GM18502 (cell line): ENCODE results near the gene GRID2.

Source experiments
- ATAC-seq: cut with Tn5 transposase; IDR thresholded peaks from one replicate; pipeline ENCODE4 v1.9.1; 2021; ENCODE audit warnings: mild to moderate bottlenecking; ENCODE audit not compliant: unreplicated experiment, poor library complexity

Gene GRID2

DNA sequence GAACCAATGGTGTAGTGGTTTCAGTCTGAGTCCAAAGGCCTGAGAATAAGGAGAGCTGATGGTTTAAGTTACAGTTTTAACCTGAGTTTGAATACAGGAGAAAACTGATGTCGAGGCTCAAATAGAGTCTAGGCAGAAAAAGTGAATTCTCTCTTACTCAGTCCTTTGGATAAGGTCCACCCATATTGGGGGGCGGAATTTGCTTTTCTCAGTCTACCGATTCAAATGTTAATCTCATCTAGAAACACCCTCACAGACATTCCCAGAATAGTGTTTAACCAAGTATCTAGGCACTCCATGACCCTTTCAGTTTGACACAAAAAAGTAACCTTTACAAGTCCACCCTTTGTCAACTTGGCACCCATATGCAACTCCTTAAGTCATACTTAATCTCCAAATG lies 216.0 kb downstream of the GRID2 start:
- no peak for ATAC-seq

DNA sequence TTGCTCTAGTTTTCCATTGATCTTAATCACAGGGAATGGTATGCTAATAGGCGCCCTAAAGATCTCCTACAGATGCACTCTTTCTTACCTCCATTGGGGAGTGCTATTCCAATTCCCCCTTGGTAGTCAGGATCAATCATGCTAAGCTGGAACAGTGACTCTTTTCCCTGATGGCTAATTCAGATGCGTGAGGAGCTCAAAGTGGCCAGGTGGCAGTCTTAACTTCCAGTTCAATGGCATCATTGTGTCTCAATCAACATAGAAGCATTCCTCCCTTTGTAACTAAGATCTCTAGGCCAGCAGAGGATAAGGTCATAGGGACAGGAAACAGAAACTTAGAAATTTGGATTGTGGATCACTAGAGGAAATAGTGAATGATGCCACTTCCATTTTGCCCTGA lies 216.8 kb downstream of the GRID2 start:
- ATAC-seq, result no peak

DNA sequence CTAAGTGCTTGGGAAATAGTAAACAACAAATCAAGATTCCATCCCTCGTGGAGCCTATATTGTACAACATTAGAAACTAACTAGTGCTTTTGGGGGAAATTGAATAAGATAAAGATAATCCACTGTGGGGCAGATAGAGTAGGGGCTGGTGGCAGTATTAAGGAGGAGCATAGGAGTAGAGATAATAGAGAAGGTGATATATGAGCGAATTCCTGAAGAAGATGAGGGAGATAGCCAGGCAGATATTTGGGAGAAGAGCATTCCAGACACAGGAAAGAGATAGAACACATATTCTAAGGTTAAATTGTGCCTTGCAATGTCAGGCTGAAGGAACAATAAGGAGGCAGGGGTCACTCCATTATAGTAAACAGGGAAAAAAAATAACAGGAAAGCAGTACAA lies 218.2 kb downstream of the GRID2 start:
- ATAC-seq, result no peak

DNA sequence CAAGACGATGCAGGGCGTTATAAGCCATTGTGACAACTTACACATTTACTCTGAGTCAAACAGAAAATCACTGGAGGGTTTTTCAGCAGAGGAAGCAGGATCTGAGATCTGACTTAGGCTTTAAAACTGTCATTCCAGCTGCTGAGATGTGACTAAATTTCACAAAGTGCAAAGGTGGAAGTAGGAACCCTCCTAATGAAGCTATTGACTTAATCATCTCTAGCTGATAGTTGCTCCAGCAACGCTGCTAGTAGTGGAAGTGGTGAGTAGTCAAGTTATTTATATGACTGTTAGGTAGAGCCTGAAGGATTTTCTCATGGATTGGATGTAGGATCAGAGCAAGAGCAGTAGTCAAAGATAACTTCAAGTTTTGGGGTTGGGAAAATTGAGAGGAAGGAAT lies 218.6 kb downstream of the GRID2 start:
- no peak for ATAC-seq

- no peak for ATAC-seq
Observed at GRCh38 chr4:92524131-92524530, 220.4 kb downstream of the GRID2 start.

- ATAC-seq, result no peak
Observed at GRCh38 chr4:92528541-92528940, 224.8 kb downstream of the GRID2 start.

DNA sequence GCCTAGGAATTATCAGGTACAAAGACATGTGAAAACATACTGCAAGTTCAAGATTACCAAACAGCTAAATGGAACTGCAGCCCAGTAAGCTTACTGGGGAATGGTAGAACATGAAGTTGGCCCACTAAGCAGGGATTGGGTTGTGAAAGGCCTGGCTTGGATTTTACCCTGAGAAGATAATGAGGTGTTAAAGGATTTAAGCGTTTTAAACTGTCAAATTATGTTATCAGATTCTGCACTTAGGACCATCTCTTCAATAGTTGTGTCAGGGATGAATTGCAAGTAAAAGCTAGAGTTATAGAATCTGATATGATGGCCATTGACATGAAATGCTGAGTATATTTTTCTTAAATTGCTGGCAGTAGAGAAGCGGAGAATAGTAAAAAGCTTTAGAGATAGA lies 225.7 kb downstream of the GRID2 start:
- ATAC-seq, result no peak

DNA sequence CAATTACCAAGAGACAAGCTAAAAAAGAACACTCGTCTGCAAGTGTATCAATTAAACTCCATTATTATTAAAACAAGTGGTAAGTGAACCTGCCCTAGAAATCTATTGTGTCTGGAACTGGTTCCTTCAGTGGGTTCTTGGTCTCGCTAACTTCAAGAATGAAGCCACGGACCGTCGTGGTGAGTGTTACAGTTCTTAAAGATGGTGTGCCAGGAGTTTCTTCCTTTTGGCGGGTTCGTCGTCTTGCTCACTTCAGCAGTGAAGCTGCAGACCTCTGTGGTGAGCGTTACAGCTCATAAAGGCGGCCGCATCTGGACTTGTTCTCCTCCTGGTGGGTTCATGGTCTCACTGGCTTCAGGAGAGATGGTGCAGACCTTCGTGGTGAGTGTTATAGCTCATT lies 231.8 kb downstream of the GRID2 start:
- ATAC-seq, result no peak

- ATAC-seq, result no peak
Observed at GRCh38 chr4:92551616-92552015, 247.8 kb downstream of the GRID2 start.

DNA sequence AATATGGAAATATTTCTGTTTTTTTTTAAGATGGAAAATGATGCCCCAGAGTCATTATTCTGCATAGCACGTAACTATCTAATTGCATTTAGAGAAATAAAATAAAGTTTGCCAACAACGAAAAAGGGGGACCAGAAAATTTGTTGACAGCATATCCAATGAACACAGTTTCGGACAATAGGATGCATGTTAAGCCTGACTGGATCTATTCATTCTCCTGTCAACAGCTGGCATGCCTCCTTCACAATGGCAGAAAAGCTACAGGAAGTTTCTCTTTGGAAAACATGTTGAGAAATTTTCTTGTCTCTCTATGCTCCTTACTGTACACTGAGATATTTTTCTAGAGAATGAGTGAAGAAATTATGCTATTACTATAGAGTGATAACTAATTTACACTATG lies 262.5 kb downstream of the GRID2 start:
- ATAC-seq, result no peak

- ATAC-seq, result no peak
Observed at GRCh38 chr4:92580816-92581215, 277.1 kb downstream of the GRID2 start.

DNA sequence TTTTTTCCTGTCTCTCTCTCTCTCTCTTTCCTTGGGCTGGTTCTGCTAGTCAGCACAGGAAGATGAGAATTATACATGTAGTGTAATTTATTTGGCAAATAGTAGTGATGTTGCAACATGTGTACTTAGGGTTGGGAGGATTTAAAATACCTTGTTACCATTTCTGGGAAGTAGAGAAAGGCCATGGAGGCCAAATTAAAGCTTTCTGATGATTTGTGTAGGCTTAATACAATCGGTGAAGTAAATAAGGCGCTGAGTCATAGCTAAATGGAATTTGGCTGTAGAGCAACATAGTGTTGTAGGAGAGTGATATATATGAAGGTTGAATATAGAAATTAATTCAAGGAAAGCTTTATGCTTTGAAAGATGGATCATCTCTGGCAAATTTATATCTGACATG lies 295.3 kb downstream of the GRID2 start:
- no peak for ATAC-seq

GRCh38 chr4:92600638-92601037 lies 296.9 kb downstream of the GRID2 start:
- ATAC-seq, result no peak

GRCh38 chr4:92606227-92606626 lies 302.5 kb downstream of the GRID2 start:
- no peak for ATAC-seq

DNA sequence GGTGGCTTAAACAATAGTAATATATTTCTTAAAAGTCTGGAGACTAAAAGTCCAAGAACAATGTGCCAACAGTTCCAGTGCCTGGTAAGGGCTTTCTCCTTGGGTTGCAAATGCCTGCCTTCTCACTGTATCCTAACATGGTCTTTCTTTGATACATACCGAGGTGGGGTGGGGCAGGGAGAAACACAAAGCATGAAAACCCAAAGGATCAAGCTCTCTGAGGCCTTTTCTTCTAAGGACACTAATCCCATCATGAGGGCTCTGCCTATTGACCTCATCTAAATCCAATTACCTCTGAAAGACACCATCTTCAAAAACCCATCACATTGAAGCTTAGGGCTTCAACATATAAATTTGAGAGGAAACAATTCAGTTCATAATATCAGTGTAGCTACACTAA lies 311.3 kb downstream of the GRID2 start:
- no peak for ATAC-seq

GRCh38 chr4:92618968-92619367 lies 315.2 kb downstream of the GRID2 start:
- ATAC-seq, result no peak

- no peak for ATAC-seq
Observed at GRCh38 chr4:92629302-92629701, 325.5 kb downstream of the GRID2 start.

DNA sequence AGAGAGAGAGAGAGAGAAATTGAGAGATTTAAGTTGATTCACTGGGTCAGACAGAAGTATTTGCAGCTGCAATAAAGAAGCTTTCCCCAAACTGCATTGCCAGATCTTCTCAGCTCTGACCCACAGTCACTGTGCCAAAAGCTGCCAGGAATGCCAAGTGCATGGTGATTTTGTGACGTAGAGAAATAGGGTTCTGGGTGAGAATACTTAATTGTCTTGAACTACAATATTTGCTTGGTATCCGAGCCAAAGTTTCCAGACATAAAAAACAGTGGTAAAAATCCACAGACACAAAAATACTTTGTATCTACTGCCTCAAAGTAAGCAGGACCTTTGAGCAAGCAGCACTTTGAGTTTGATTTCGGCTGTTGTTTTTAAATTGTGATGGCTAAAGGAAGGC lies 331.1 kb downstream of the GRID2 start:
- ATAC-seq, result no peak

- no peak for ATAC-seq
Observed at GRCh38 chr4:92636038-92636806, 332.5 kb downstream of the GRID2 start.

- no peak for ATAC-seq
Observed at GRCh38 chr4:92641409-92641808, 337.6 kb downstream of the GRID2 start.

DNA sequence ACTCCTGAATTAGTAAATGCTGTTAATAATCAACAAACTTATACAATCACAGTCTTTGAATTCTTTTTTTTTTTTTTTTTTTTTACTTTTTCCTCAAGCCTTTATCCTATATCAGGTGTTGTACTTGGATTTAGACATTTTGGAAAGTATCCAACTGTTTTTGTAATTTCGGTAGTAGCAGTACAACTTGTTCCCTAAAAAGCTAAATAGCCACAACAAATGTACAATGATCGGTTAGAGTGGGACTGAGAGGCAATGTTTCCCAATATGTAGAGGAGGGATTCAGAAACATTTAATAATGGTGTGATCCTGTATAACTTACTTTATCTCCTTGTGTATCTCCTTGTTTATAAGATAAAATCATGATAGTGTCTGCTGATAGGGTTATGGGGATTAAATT lies 343.1 kb downstream of the GRID2 start:
- ATAC-seq, result no peak

DNA sequence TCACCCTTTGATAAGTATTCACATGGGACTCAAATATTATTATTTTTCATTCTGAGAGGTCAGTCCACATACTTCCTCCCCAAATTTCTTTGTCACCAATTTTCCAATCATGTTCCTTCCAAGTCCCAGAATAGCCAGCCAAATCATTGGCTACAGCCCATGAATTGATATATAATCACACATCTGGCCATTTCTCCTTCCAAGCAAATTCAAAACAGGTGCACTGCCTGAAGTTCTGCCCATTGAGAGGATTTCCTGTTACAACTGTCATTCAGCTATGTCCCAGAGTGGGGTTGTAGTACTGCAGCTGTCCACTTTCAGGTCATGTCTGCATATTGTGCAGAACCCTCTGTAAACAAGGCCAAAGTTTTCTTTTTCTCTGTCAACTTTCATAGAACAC lies 347.8 kb downstream of the GRID2 start:
- no peak for ATAC-seq

GRCh38 chr4:92654084-92654483 lies 350.3 kb downstream of the GRID2 start:
- no peak for ATAC-seq
